DOHH2 (cell line): ENCODE data around the gene PLCB4.

ENCODE experiments used
- CTCF ChIP-seq: fragments of 200-600 bp; sonication (generic); IDR thresholded peaks from one replicate; pipeline ENCODE4 v1.5.1; 2014; ENCODE audit warnings: antibody characterized with exemption, mild to moderate bottlenecking, low read depth, low read length; ENCODE audit not compliant: poor library complexity, severe bottlenecking
- EZH2phosphoT487 ChIP-seq: fragments of 200-600 bp; sonication (generic); IDR thresholded peaks from 2 replicates; pipeline ENCODE4 v1.6.1; 2017; ENCODE audit warnings: borderline replicate concordance, mild to moderate bottlenecking, antibody characterized with exemption, low read length, moderate library complexity, mixed read lengths

GRCh38 chr20:9285617-9286016 lies 216.7 kb downstream of the PLCB4 start:
- TF ChIP-seq CTCF (no peak), EZH2phosphoT487 (no peak)
